ENCODE data around the gene NSL1.

Gene NSL1

GRCh38 chr1:212819726-212820125, 28.1 kb upstream of the NSL1 start:
- H3K27ac ChIP-seq (ENCODE audit: low read length), result no peak overlapping the region
- H3K27me3 ChIP-seq (ENCODE audit: low read depth, low read length), result no peaks in the 10 kb centered on the region
- no peaks in the 10 kb centered on the region for H3K4me1 ChIP-seq (ENCODE audit: control insufficient read depth in 1 of 2, insufficient read depth in 2 of 2, low read length in 2 of 2)
- H3K36me3 ChIP-seq (ENCODE audit: control insufficient read depth in 1 of 2, insufficient read depth in 2 of 2, low read length in 2 of 2), result no peaks in the 10 kb centered on the region
- no peak overlapping the region for H3K4me3 ChIP-seq (ENCODE audit: low read depth in 1 of 2, low read length in 2 of 2)
- no peaks in the 10 kb centered on the region for H3K9me3 ChIP-seq (ENCODE audit: control insufficient read depth in 1 of 2, low read length in 2 of 2)

DNA sequence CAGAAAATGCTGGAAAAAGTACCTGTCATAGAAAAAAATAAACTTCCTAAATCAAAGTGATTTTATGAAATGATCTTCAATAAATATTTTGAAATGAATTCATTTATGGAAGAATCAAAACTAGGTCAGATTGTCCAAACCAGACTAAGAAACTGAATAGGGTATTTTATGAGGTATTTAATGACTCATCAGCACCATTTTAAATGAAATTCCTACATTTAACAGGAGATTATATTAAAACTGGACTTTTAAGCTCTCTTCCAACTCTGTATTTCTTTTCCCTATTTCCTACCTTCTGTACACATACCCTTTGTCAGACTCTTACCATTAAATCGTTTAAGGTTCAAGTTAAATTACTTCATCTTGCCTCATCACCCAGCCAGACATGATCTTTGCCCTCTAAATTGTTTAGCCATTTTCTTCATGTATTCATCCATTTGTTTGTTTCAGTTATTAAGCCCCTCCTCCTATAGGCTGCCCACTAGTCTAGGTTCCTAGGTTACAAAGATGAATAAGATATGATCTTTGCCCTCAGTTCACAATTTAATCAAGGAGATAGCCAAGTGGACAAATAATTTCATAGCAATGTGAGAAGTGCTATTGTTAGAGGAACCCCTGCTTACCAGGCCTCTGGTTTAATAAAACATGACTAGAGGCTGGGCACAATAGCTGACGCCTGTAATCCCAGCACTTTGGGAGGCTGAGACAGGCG, 25.1 kb upstream of the NSL1 start:
- Histone ChIP-seq H3K4me3 (ENCODE audit: low read depth in 1 of 2, low read length in 2 of 2) (no peak overlapping the region), H3K4me1 (ENCODE audit: control insufficient read depth in 1 of 2, insufficient read depth in 2 of 2, low read length in 2 of 2) (no peaks in the 10 kb centered on the region), H3K27me3 (ENCODE audit: low read depth, low read length) (no peaks in the 10 kb centered on the region), H3K9me3 (ENCODE audit: control insufficient read depth in 1 of 2, low read length in 2 of 2) (no peaks in the 10 kb centered on the region), H3K36me3 (ENCODE audit: control insufficient read depth in 1 of 2, insufficient read depth in 2 of 2, low read length in 2 of 2) (no peaks in the 10 kb centered on the region), H3K27ac (ENCODE audit: low read length) (no peak overlapping the region)

GRCh38 chr1:212814537-212815334, 23.2 kb upstream of the NSL1 start:
- no peaks in the 10 kb centered on the region for H3K9me3 ChIP-seq (ENCODE audit: control insufficient read depth in 1 of 2, low read length in 2 of 2)
- H3K4me3 ChIP-seq (ENCODE audit: low read depth in 1 of 2, low read length in 2 of 2), result no peak overlapping the region
- no peak overlapping the region for H3K27ac ChIP-seq (ENCODE audit: low read length)
- no peaks in the 10 kb centered on the region for H3K36me3 ChIP-seq (ENCODE audit: control insufficient read depth in 1 of 2, insufficient read depth in 2 of 2, low read length in 2 of 2)
- H3K4me1 ChIP-seq (ENCODE audit: control insufficient read depth in 1 of 2, insufficient read depth in 2 of 2, low read length in 2 of 2), result no peaks in the 10 kb centered on the region
- H3K27me3 ChIP-seq (ENCODE audit: low read depth, low read length), result no peaks in the 10 kb centered on the region

DNA sequence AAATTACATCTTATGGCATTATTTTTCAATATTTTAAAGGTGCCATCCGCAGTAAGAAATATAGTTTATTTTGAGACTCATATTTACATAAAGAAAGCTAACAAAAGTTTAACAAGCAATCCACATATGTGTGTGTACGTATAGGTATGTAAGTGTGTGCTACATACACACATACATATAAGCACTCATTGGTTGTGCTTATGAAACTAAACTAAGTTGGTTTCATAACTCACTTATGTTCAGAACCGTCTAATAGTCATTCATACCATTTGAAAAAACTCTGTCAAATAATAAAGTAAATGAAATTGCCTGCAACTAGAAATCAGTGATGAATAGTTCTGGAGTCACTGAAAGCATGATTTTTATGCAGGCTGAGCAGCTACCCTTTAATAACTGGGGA, 14.2 kb upstream of the NSL1 start:
- no peak overlapping the region for H3K27ac ChIP-seq (ENCODE audit: low read length)
- no peaks in the 10 kb centered on the region for H3K9me3 ChIP-seq (ENCODE audit: control insufficient read depth in 1 of 2, low read length in 2 of 2)
- no peaks in the 10 kb centered on the region for H3K4me1 ChIP-seq (ENCODE audit: control insufficient read depth in 1 of 2, insufficient read depth in 2 of 2, low read length in 2 of 2)
- no peaks in the 10 kb centered on the region for H3K27me3 ChIP-seq (ENCODE audit: low read depth, low read length)
- peaks cover 0 to 32% of the 10 kb centered on the region in 2 donors for H3K36me3 ChIP-seq (ENCODE audit: control insufficient read depth in 1 of 2, insufficient read depth in 2 of 2, low read length in 2 of 2)
- no peak overlapping the region for H3K4me3 ChIP-seq (ENCODE audit: low read depth in 1 of 2, low read length in 2 of 2)

GRCh38 chr1:212797681-212798080, 6.1 kb upstream of the NSL1 start:
- peaks cover 4 to 25% of the 10 kb centered on the region in 2 donors for H3K36me3 ChIP-seq (ENCODE audit: control insufficient read depth in 1 of 2, insufficient read depth in 2 of 2, low read length in 2 of 2)
- peaks cover 3 to 4% of the 10 kb centered on the region in 2 donors for H3K4me1 ChIP-seq (ENCODE audit: control insufficient read depth in 1 of 2, insufficient read depth in 2 of 2, low read length in 2 of 2)
- no peaks in the 10 kb centered on the region for H3K27me3 ChIP-seq (ENCODE audit: low read depth, low read length)
- H3K4me3 ChIP-seq (ENCODE audit: low read depth in 1 of 2, low read length in 2 of 2), result no peak overlapping the region
- H3K27ac ChIP-seq (ENCODE audit: low read length), result no peak overlapping the region
- no peaks in the 10 kb centered on the region for H3K9me3 ChIP-seq (ENCODE audit: control insufficient read depth in 1 of 2, low read length in 2 of 2)

DNA sequence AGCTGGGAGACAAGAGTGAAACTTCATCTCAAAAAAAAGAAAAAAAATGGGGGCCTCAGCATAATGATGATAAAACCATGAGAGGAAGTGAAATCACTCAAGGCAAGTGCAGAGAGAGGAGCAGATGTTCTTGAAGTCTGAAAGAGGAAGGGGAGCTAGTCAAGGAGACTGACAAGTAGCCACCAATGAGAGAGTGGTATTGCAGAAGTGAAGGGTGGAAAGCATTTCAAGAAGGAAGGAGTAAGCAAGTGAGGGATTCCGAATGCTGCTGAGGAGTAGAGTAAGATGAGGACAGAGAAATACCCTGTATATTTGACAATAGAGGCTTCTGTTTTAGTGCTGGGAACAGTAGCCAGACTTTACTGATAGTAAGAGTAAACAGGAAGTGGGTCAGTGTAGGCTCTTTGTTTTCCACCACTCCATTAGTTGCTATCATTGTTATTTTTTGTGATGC, 3.0 kb upstream of the NSL1 start:
- no peak overlapping the region for H3K4me3 ChIP-seq (ENCODE audit: low read depth in 1 of 2, low read length in 2 of 2)

GRCh38 chr1:212792396-212792908, 875 bp upstream of the NSL1 start:
- Histone ChIP-seq H3K27me3 (ENCODE audit: low read depth, low read length) (no peaks in the 10 kb centered on the region), H3K4me3 (ENCODE audit: low read depth in 1 of 2, low read length in 2 of 2) (peak overlapping the region; percentile 96 to 99), H3K27ac (ENCODE audit: low read length) (peak overlapping the region; percentile 99), H3K36me3 (ENCODE audit: control insufficient read depth in 1 of 2, insufficient read depth in 2 of 2, low read length in 2 of 2) (peaks cover 0 to 6% of the 10 kb centered on the region in 2 donors), H3K4me1 (ENCODE audit: control insufficient read depth in 1 of 2, insufficient read depth in 2 of 2, low read length in 2 of 2) (peaks cover 4 to 21% of the 10 kb centered on the region in 2 donors), H3K9me3 (ENCODE audit: control insufficient read depth in 1 of 2, low read length in 2 of 2) (no peaks in the 10 kb centered on the region)

More for the DNA sequence above, 3.0 kb upstream of the NSL1 start:
- H3K27me3 ChIP-seq (ENCODE audit: low read depth, low read length), result no peaks in the 10 kb centered on the region
- H3K9me3 ChIP-seq (ENCODE audit: control insufficient read depth in 1 of 2, low read length in 2 of 2), result no peaks in the 10 kb centered on the region
- H3K27ac ChIP-seq (ENCODE audit: low read length), result no peak overlapping the region
- peaks cover 4 to 19% of the 10 kb centered on the region in 2 donors for H3K4me1 ChIP-seq (ENCODE audit: control insufficient read depth in 1 of 2, insufficient read depth in 2 of 2, low read length in 2 of 2)
- H3K36me3 ChIP-seq (ENCODE audit: control insufficient read depth in 1 of 2, insufficient read depth in 2 of 2, low read length in 2 of 2), result peaks cover 4 to 15% of the 10 kb centered on the region in 2 donors

DNA sequence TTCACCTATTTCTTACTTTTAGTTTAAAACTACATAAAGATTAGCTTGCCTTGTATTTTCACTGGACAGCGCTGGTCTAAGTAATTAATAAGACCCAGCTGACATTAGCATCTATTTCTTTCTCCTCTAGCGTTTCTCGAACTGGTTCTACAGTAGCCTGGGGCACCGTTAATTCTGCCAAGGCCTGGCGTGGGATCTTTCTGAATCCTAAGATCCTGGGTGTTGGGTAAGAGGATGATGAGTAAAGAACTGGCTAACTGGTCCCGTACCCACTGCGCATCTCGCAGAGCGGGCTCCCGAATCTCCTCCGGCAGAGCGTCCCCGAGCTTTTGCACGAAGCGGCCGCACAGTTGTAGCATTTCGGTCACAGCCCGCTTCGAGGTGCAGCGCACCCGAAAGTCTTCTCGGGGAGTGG, 309 bp downstream of the NSL1 start:
- peaks cover 4 to 21% of the 10 kb centered on the region in 2 donors for H3K4me1 ChIP-seq (ENCODE audit: control insufficient read depth in 1 of 2, insufficient read depth in 2 of 2, low read length in 2 of 2)
- H3K4me3 ChIP-seq (ENCODE audit: low read depth in 1 of 2, low read length in 2 of 2), result peak overlapping the region; percentile 96 to 99
- no peaks in the 10 kb centered on the region for H3K27me3 ChIP-seq (ENCODE audit: low read depth, low read length)
- H3K9me3 ChIP-seq (ENCODE audit: control insufficient read depth in 1 of 2, low read length in 2 of 2), result no peaks in the 10 kb centered on the region
- H3K27ac ChIP-seq (ENCODE audit: low read length), result peak overlapping the region; percentile 99
- H3K36me3 ChIP-seq (ENCODE audit: control insufficient read depth in 1 of 2, insufficient read depth in 2 of 2, low read length in 2 of 2), result peaks cover 0 to 9% of the 10 kb centered on the region in 2 donors

- H3K27ac ChIP-seq (ENCODE audit: low read length), result no peak overlapping the region
- no peaks in the 10 kb centered on the region for H3K27me3 ChIP-seq (ENCODE audit: low read depth, low read length)
- peaks cover 23 to 42% of the 10 kb centered on the region in 2 donors for H3K36me3 ChIP-seq (ENCODE audit: control insufficient read depth in 1 of 2, insufficient read depth in 2 of 2, low read length in 2 of 2)
- peaks cover 0 to 13% of the 10 kb centered on the region in 2 donors for H3K4me1 ChIP-seq (ENCODE audit: control insufficient read depth in 1 of 2, insufficient read depth in 2 of 2, low read length in 2 of 2)
- no peaks in the 10 kb centered on the region for H3K9me3 ChIP-seq (ENCODE audit: control insufficient read depth in 1 of 2, low read length in 2 of 2)
- H3K4me3 ChIP-seq (ENCODE audit: low read depth in 1 of 2, low read length in 2 of 2), result no peak overlapping the region
Measured at GRCh38 chr1:212785871-212786270, 5.7 kb downstream of the NSL1 start.

DNA sequence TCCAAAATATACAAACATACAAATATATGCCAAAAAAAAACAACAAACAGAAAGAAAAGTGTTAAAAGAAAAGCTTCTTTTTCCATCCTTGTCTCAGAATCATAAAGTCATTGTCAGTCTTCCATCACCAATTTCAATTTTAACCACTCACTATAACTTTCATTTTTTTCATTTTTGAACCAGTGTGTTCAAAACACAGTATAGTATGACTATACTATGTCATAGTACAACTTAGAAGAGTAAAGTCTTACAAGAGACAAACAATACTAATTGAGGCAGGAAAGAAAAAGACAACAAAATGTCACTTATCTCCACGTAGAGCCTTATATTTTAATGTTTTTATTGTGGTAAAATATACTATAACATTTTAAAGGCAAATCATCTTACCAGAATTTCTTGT, 7.6 kb downstream of the NSL1 start:
- Histone ChIP-seq H3K36me3 (ENCODE audit: control insufficient read depth in 1 of 2, insufficient read depth in 2 of 2, low read length in 2 of 2) (peaks cover 23 to 44% of the 10 kb centered on the region in 2 donors), H3K4me3 (ENCODE audit: low read depth in 1 of 2, low read length in 2 of 2) (no peak overlapping the region), H3K4me1 (ENCODE audit: control insufficient read depth in 1 of 2, insufficient read depth in 2 of 2, low read length in 2 of 2) (no peaks in the 10 kb centered on the region), H3K27ac (ENCODE audit: low read length) (no peak overlapping the region), H3K9me3 (ENCODE audit: control insufficient read depth in 1 of 2, low read length in 2 of 2) (no peaks in the 10 kb centered on the region), H3K27me3 (ENCODE audit: low read depth, low read length) (no peaks in the 10 kb centered on the region)

DNA sequence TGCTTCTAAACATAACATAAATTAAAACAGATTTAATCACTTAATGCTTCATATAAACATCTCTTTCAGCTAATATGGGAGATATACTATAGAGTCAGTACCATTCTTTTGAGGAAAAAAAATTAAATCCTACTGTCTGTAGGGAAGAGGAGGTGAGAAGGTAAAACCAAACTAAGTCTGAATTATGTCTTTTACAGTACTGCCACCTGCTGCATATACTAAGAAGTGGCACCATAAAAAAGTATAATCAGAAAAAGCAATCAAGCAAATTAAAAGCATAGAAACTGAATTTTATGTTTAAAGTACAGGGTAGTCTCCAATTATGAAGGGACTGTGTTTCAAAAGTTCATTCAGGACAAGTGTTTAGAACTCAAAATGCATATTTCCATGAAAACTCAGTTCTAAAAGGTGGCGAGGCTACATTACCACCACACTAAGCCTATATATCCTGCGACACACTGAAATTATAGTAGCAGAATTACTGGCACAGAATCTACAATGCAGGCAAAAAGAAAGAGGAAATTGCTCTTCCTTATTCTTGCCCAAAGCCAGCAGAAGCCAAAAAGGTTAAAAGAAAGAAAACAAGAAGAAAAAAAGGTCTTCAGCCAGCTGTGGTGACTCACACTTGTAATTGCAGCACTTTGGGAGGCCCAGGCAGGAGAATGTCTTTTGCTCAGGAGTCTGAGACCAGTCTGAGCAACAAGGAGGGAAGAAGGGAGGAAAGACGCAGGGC, 9.0 kb downstream of the NSL1 start:
- Histone ChIP-seq H3K4me1 (ENCODE audit: control insufficient read depth in 1 of 2, insufficient read depth in 2 of 2, low read length in 2 of 2) (no peaks in the 10 kb centered on the region), H3K27ac (ENCODE audit: low read length) (no peak overlapping the region), H3K27me3 (ENCODE audit: low read depth, low read length) (no peaks in the 10 kb centered on the region), H3K9me3 (ENCODE audit: control insufficient read depth in 1 of 2, low read length in 2 of 2) (no peaks in the 10 kb centered on the region), H3K36me3 (ENCODE audit: control insufficient read depth in 1 of 2, insufficient read depth in 2 of 2, low read length in 2 of 2) (peaks cover 23 to 44% of the 10 kb centered on the region in 2 donors), H3K4me3 (ENCODE audit: low read depth in 1 of 2, low read length in 2 of 2) (no peak overlapping the region)

All from muscle layer of duodenum (tissue), 2 donors.